ENCODE measurements around the gene MORN5. TPM values are rescaled to one million over a fixed set of nuclear protein-coding genes. Genes with fewer than 3 reads are reported as not detected.
A peak's percentile ranks its signal among the peaks of the same experiment; 100 is the strongest.

MORN5 gene
- total and polyA plus RNA-seq, 2 donors (not counting 1 experiment from before 2014, with no cell fraction given): not detected

DNA sequence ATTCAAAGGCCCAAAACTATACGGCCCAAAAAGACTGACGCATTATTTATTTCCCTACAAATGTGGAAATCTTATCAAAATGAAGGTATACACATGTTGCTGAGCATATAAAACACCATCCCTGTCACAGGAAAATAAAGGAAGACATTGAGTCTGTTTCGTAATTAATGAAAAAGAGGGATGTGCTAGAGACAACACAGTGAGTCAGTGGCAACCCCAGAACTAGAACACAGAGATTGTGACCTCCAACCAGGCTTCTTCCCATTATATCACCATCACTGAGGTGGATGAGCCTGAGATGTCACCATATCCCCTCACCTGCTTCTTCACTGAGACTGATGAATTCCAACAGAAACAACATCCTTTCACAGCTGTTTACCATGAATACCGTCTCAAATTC is 3.9 kb upstream of the MORN5 start:
- ATAC-seq (ENCODE audit: low read depth) (no peak), DNase-seq (no peak)
- ChIA-PET CTCF (interaction anchor here (1.2 to 1.4 kb wide), 2 partner anchors 31 to 57 kb away, joined by 3 to 4 read pairs; no protein-coding TSS in a partner anchor), POLR2A (no interaction called here)
- Histone ChIP-seq H2AFZ (ENCODE audit: insufficient read depth, low read depth, low read length, poor library complexity, severe bottlenecking) (no peak overlapping the region), H3K9ac (ENCODE audit: low read length) (no peak overlapping the region), H3K79me2 (ENCODE audit: control insufficient read depth, insufficient read depth, low read length) (peaks cover 39% of the 10 kb centered on the region), H3K27ac (ENCODE audit: low read length in 2 of 2) (no peak overlapping the region), H3K27me3 (replicated peaks in 1 of 4; ENCODE audit: control extremely low read depth in 1 of 4, control insufficient read depth in 3 of 4, insufficient read depth in 4 of 4, low read length in 3 of 4) (peaks cover 0 to 1% (median 0%) of the 10 kb centered on the region in 4 experiments), H3K4me2 (replicated peaks; ENCODE audit: low read depth, low read length, poor library complexity, severe bottlenecking) (no peak overlapping the region), H3K36me3 (replicated peaks in 1 of 2; ENCODE audit: control extremely low read depth in 1 of 2, control insufficient read depth in 1 of 2, extremely low read depth in 1 of 2, insufficient read depth in 2 of 2, low read length in 1 of 2) (peaks cover 0 to 12% of the 10 kb centered on the region in 2 experiments), H3K4me1 (ENCODE audit: control insufficient read depth in 2 of 2, insufficient read depth in 2 of 2, low read length in 2 of 2) (peaks cover 9% of the 10 kb centered on the region in 2 donors), H3K9me3 (ENCODE audit: control extremely low read depth in 1 of 3, control insufficient read depth in 2 of 3, insufficient read depth in 1 of 3, low read length in 2 of 3) (no peaks in the 10 kb centered on the region), H4K20me1 (ENCODE audit: control insufficient read depth, insufficient read depth, low read length, poor library complexity, severe bottlenecking) (no peaks in the 10 kb centered on the region), H3K4me3 (ENCODE audit: control extremely low read depth in 1 of 5, extremely low read depth in 1 of 5, insufficient read depth in 1 of 5, low read depth in 2 of 5, low read length in 4 of 5) (no peak overlapping the region)
- Mint-ChIP-seq H3K9me3 (ENCODE audit: insufficient read depth) (no peaks in the 10 kb centered on the region), H3K27ac (no peak overlapping the region), H3K4me1 (peaks cover 39% of the 10 kb centered on the region), H3K27me3 (no peaks in the 10 kb centered on the region), H3K4me3 (no peak overlapping the region)
- intact Hi-C loops (cut with micrococcal nuclease): loop anchor here (5.0 kb wide), 2 partner anchors 672 to 1578 kb away; partner anchors contain the start of gene PDCL
- 100% methylated on average over 1 of the region's 4 CpGs for WGBS (ENCODE audit: insufficient coverage)
- no peak for TF ChIP-seq EZH2 (IDR thresholded peaks at IDR 0.05; ENCODE audit: borderline replicate concordance, insufficient read depth, low read depth, low read length, poor library complexity, severe bottlenecking)
- TF ChIP-seq, protein P1, sequence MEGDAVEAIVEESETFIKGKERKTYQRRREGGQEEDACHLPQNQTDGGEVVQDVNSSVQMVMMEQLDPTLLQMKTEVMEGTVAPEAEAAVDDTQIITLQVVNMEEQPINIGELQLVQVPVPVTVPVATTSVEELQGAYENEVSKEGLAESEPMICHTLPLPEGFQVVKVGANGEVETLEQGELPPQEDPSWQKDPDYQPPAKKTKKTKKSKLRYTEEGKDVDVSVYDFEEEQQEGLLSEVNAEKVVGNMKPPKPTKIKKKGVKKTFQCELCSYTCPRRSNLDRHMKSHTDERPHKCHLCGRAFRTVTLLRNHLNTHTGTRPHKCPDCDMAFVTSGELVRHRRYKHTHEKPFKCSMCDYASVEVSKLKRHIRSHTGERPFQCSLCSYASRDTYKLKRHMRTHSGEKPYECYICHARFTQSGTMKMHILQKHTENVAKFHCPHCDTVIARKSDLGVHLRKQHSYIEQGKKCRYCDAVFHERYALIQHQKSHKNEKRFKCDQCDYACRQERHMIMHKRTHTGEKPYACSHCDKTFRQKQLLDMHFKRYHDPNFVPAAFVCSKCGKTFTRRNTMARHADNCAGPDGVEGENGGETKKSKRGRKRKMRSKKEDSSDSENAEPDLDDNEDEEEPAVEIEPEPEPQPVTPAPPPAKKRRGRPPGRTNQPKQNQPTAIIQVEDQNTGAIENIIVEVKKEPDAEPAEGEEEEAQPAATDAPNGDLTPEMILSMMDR (IDR thresholded peaks at IDR 0.05): no peak

DNA sequence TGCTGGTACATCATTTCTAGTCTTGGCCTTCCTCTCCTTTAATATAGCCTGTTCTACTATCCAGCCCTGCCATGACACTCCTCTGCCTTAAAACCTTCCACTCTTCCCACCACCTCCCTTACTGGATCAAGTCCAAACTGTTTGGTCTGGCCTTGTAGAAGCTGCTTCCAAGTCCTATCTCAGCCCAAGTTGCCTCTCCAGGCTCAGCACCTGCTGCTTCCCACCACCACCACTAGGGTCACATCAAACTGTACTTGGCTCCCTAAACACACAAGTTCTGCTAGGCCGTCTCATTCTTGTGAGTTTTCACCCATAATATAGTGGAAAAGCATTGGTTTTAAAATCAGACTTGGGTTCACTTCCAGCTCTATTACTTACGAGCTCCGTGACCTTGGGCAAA is 1.5 kb upstream of the MORN5 start:
- Histone ChIP-seq H3K36me3 (replicated peaks in 1 of 2; ENCODE audit: control extremely low read depth in 1 of 2, control insufficient read depth in 1 of 2, extremely low read depth in 1 of 2, insufficient read depth in 2 of 2, low read length in 1 of 2) (no peaks in the 10 kb centered on the region), H3K4me1 (ENCODE audit: control insufficient read depth in 2 of 2, insufficient read depth in 2 of 2, low read length in 2 of 2) (peaks cover 9% of the 10 kb centered on the region in 2 donors), H3K4me2 (replicated peaks; ENCODE audit: low read depth, low read length, poor library complexity, severe bottlenecking) (peak overlapping the region; percentile 7), H4K20me1 (ENCODE audit: control insufficient read depth, insufficient read depth, low read length, poor library complexity, severe bottlenecking) (no peaks in the 10 kb centered on the region), H3K4me3 (ENCODE audit: control extremely low read depth in 1 of 5, extremely low read depth in 1 of 5, insufficient read depth in 1 of 5, low read depth in 2 of 5, low read length in 4 of 5) (no peak overlapping the region), H3K79me2 (ENCODE audit: control insufficient read depth, insufficient read depth, low read length) (peaks cover 39% of the 10 kb centered on the region), H3K27ac (ENCODE audit: low read length in 2 of 2) (no peak overlapping the region), H3K9me3 (ENCODE audit: control extremely low read depth in 1 of 3, control insufficient read depth in 2 of 3, insufficient read depth in 1 of 3, low read length in 2 of 3) (peaks cover 0 to 2% (median 1%) of the 10 kb centered on the region in 3 donors), H3K9ac (ENCODE audit: low read length) (no peak overlapping the region), H2AFZ (ENCODE audit: insufficient read depth, low read depth, low read length, poor library complexity, severe bottlenecking) (no peak overlapping the region), H3K27me3 (replicated peaks in 1 of 4; ENCODE audit: control extremely low read depth in 1 of 4, control insufficient read depth in 3 of 4, insufficient read depth in 4 of 4, low read length in 3 of 4) (peaks cover 0 to 13% (median 0%) of the 10 kb centered on the region in 4 experiments)
- peaks cover 39% of the 10 kb centered on the region for H3K4me1 Mint-ChIP-seq
- intact Hi-C loops (cut with micrococcal nuclease): loop anchor here (5.0 kb wide), 2 partner anchors 669 to 1581 kb away; partner anchors contain the start of gene PDCL
- ChIA-PET CTCF (interaction anchor here (1.2 to 2.1 kb wide), 4 partner anchors 32 to 192 kb away, joined by 3 to 5 read pairs (median 4); no protein-coding TSS in a partner anchor), POLR2A (no interaction called here)
- no peak overlapping the region for H3K27ac Mint-ChIP-seq
- ATAC-seq (ENCODE audit: low read depth) (no peak), DNase-seq (peak; percentile 51)
- TF ChIP-seq EZH2 (IDR thresholded peaks at IDR 0.05; ENCODE audit: borderline replicate concordance, insufficient read depth, low read depth, low read length, poor library complexity, severe bottlenecking): no peak
- TF ChIP-seq, protein P1 (IDR thresholded peaks at IDR 0.05): peak; percentile 61
- WGBS (ENCODE audit: insufficient coverage): no CpG with 5 or more reads among the region's 3 CpGs
- H3K27me3 Mint-ChIP-seq: peaks cover 13% of the 10 kb centered on the region
- peaks cover 6% of the 10 kb centered on the region for H3K9me3 Mint-ChIP-seq (ENCODE audit: insufficient read depth)
- H3K4me3 Mint-ChIP-seq: peak overlapping the region; percentile 58
